ENCODE data around the gene ZNF407.

ZNF407 gene

GRCh38 chr18:74876630-74877243, 279.1 kb downstream of the ZNF407 start:
- no peak for DNase-seq (ENCODE audit: low spot score)

- DNase-seq (ENCODE audit: low spot score), result no peak
Measured at GRCh38 chr18:74878267-74878666, 280.6 kb downstream of the ZNF407 start.

- DNase-seq (ENCODE audit: low spot score), result no peak
Measured at GRCh38 chr18:74880706-74881278, 283.1 kb downstream of the ZNF407 start.

- DNase-seq (ENCODE audit: low spot score), result no peak
Measured at GRCh38 chr18:74892066-74892627, 294.5 kb downstream of the ZNF407 start.

- no peak for DNase-seq (ENCODE audit: low spot score)
Measured at GRCh38 chr18:74895686-74896085, 298.0 kb downstream of the ZNF407 start.

- no peak for DNase-seq (ENCODE audit: low spot score)
Measured at GRCh38 chr18:74896390-74896991, 298.8 kb downstream of the ZNF407 start.

GRCh38 chr18:74897971-74898657, 300.4 kb downstream of the ZNF407 start:
- DNase-seq (ENCODE audit: low spot score), result no peak

- no peak for DNase-seq (ENCODE audit: low spot score)
Measured at GRCh38 chr18:74898965-74899364, 301.3 kb downstream of the ZNF407 start.

- no peak for DNase-seq (ENCODE audit: low spot score)
Measured at GRCh38 chr18:74899554-74899953, 301.9 kb downstream of the ZNF407 start.

GRCh38 chr18:74901362-74902146, 303.9 kb downstream of the ZNF407 start:
- DNase-seq (ENCODE audit: low spot score), result no peak

GRCh38 chr18:74902147-74902455, 304.4 kb downstream of the ZNF407 start:
- no peak for DNase-seq (ENCODE audit: low spot score)

GRCh38 chr18:74905247-74905646, 307.6 kb downstream of the ZNF407 start:
- no peak for DNase-seq (ENCODE audit: low spot score)

- no peak for DNase-seq (ENCODE audit: low spot score)
Measured at GRCh38 chr18:74906184-74906583, 308.5 kb downstream of the ZNF407 start.

GRCh38 chr18:74914052-74914591, 316.5 kb downstream of the ZNF407 start:
- DNase-seq (ENCODE audit: low spot score), result no peak

GRCh38 chr18:74914648-74915047, 317.0 kb downstream of the ZNF407 start:
- no peak for DNase-seq (ENCODE audit: low spot score)

- no peak for DNase-seq (ENCODE audit: low spot score)
Measured at GRCh38 chr18:74916773-74917393, 319.2 kb downstream of the ZNF407 start.

GRCh38 chr18:74918276-74918790, 320.7 kb downstream of the ZNF407 start:
- no peak for DNase-seq (ENCODE audit: low spot score)

- no peak for DNase-seq (ENCODE audit: low spot score)
Measured at GRCh38 chr18:74921057-74921820, 323.6 kb downstream of the ZNF407 start.

- no peak for DNase-seq (ENCODE audit: low spot score)
Measured at GRCh38 chr18:74926051-74926450, 328.4 kb downstream of the ZNF407 start.

- DNase-seq (ENCODE audit: low spot score), result no peak
Measured at GRCh38 chr18:74928194-74928968, 330.7 kb downstream of the ZNF407 start.
